H9 (cell line): ENCODE measurements around the gene VWA8. TPM values are rescaled to one million over a fixed set of nuclear protein-coding genes. Genes with fewer than 3 reads are reported as not detected.

Experiments
- DNase-seq: peaks from one replicate; pipeline ENCODE4 v3.0.0-alpha.2; 2017
- H2AFZ ChIP-seq: one replicate; pipeline ENCODE4 v1.6.1; 2013; ENCODE audit warnings: mild to moderate bottlenecking, low read length, control low read depth, moderate library complexity
- H2AK5ac ChIP-seq: 2 replicates; pipeline ENCODE4 v1.6.1; 2013; ENCODE audit warnings: low read length, control low read depth, mixed read lengths; ENCODE audit not compliant: insufficient read length
- H2BK120ac ChIP-seq: one replicate; pipeline ENCODE4 v1.6.1; 2013; ENCODE audit warnings: low read depth, mild to moderate bottlenecking, low read length, control low read depth, inconsistent platforms; ENCODE audit not compliant: poor library complexity, severe bottlenecking
- H2BK12ac ChIP-seq: 2 replicates; pipeline ENCODE4 v1.6.1; 2013; ENCODE audit warnings: low read length, control low read depth, mixed read lengths, low read depth; ENCODE audit not compliant: insufficient read length
- H2BK15ac ChIP-seq: 2 replicates; pipeline ENCODE4 v1.6.1; 2013; ENCODE audit warnings: low read depth, low read length, control low read depth
- H2BK20ac ChIP-seq: one replicate; pipeline ENCODE4 v1.6.1; 2013; ENCODE audit warnings: low read depth, mild to moderate bottlenecking, low read length, control low read depth, inconsistent platforms; ENCODE audit not compliant: poor library complexity, severe bottlenecking
- H2BK5ac ChIP-seq: 2 replicates; pipeline ENCODE4 v1.6.1; 2013; ENCODE audit warnings: low read length, control low read depth, mixed read lengths; ENCODE audit not compliant: insufficient read length
- H3K14ac ChIP-seq: 2 replicates; pipeline ENCODE4 v1.6.1; 2013; ENCODE audit warnings: low read length, control low read depth; ENCODE audit not compliant: insufficient read depth
- H3K18ac ChIP-seq: 2 replicates; pipeline ENCODE4 v1.6.1; 2013; ENCODE audit warnings: low read depth, mild to moderate bottlenecking, mixed read lengths, low read length, control low read depth; ENCODE audit not compliant: insufficient read length
- H3K23ac ChIP-seq: 2 replicates; pipeline ENCODE4 v1.6.1; 2013; ENCODE audit warnings: low read length, control low read depth, mixed read lengths, low read depth; ENCODE audit not compliant: insufficient read length
- H3K23me2 ChIP-seq: 2 replicates; pipeline ENCODE4 v1.6.1; 2013; ENCODE audit warnings: low read depth, mild to moderate bottlenecking, mixed read lengths, low read length, control low read depth; ENCODE audit not compliant: insufficient read length, poor library complexity, severe bottlenecking
- H3K27ac ChIP-seq: 2 replicates; pipeline ENCODE4 v1.5.1; 2013; ENCODE audit warnings: low read length, control low read depth, mixed read lengths, low read depth; ENCODE audit not compliant: insufficient read length
- H3K27me3 ChIP-seq: 2 replicates; pipeline ENCODE4 v1.6.1; 2013; ENCODE audit warnings: low read length, control low read depth, inconsistent platforms; ENCODE audit not compliant: insufficient read depth
- H3K4ac ChIP-seq: 2 replicates; pipeline ENCODE4 v1.6.1; 2013; ENCODE audit warnings: low read depth, mild to moderate bottlenecking, control low read depth, inconsistent platforms, low read length, moderate library complexity
- H3K4me1 ChIP-seq: 2 replicates; pipeline ENCODE4 v1.6.1; 2013; ENCODE audit warnings: low read length, control low read depth, inconsistent platforms; ENCODE audit not compliant: insufficient read depth
- H3K4me2 ChIP-seq: 2 replicates; pipeline ENCODE4 v1.6.1; 2013; ENCODE audit warnings: low read length, control low read depth, mixed read lengths; ENCODE audit not compliant: insufficient read length, insufficient read depth
- H3K56ac ChIP-seq: 2 replicates; pipeline ENCODE4 v1.6.1; 2013; ENCODE audit warnings: low read depth, mild to moderate bottlenecking, mixed read lengths, low read length, control low read depth; ENCODE audit not compliant: insufficient read length
- H3K79me1 ChIP-seq: 2 replicates; pipeline ENCODE4 v1.6.1; 2013; ENCODE audit warnings: low read depth, mild to moderate bottlenecking, moderate library complexity, low read length, control low read depth, inconsistent platforms; ENCODE audit not compliant: insufficient read depth, poor library complexity, severe bottlenecking
- H3K79me2 ChIP-seq: 2 replicates; pipeline ENCODE4 v1.6.1; 2013; ENCODE audit warnings: low read length, control low read depth, inconsistent platforms; ENCODE audit not compliant: insufficient read depth
- H3K9ac ChIP-seq: 2 replicates; pipeline ENCODE4 v1.6.1; 2013; ENCODE audit warnings: low read length, control low read depth, mixed read lengths; ENCODE audit not compliant: insufficient read length; ENCODE audit errors: extremely low read depth
- H3K9me3 ChIP-seq: one replicate; pipeline ENCODE4 v1.6.1; 2013; ENCODE audit warnings: low read depth, low read length, inconsistent platforms; ENCODE audit not compliant: control insufficient read depth
- H3T11ph ChIP-seq: one replicate; pipeline ENCODE4 v1.6.1; 2013; ENCODE audit warnings: mild to moderate bottlenecking, low read length, control low read depth, inconsistent platforms
- H4K20me1 ChIP-seq: one replicate; pipeline ENCODE4 v1.6.1; 2013; ENCODE audit not compliant: control insufficient read depth, insufficient read length, insufficient read depth
- H4K5ac ChIP-seq: 2 replicates; pipeline ENCODE4 v1.6.1; 2013; ENCODE audit warnings: low read depth, mild to moderate bottlenecking, mixed read lengths, low read length, control low read depth; ENCODE audit not compliant: insufficient read length
- H4K8ac ChIP-seq: replicated peaks from 2 replicates; pipeline ENCODE4 v1.6.1; 2013; ENCODE audit warnings: low read length, control low read depth, mixed read lengths, low read depth; ENCODE audit not compliant: insufficient read length
- H4K91ac ChIP-seq: 2 replicates; pipeline ENCODE4 v1.6.1; 2013; ENCODE audit warnings: low read depth, mild to moderate bottlenecking, moderate library complexity, mixed read lengths, low read length, control low read depth; ENCODE audit not compliant: insufficient read length
- H3K27ac Mint-ChIP-seq, 3 experiments: 2 replicates in 2 of 3; 3 replicates in 1 of 3; pipeline ENCODE4 v1.8.0; 2020 to 2021; ENCODE audit warnings: mixed read lengths in 3 of 3, mild to moderate bottlenecking in 1 of 3, moderate library complexity in 1 of 3
- H3K27me3 Mint-ChIP-seq: 2 replicates; pipeline ENCODE4 v1.8.0; 2021; ENCODE audit warnings: low read depth, mild to moderate bottlenecking, moderate library complexity, mixed read lengths
- H3K36me3 Mint-ChIP-seq, 3 experiments: 2 replicates in 2 of 3; 3 replicates in 1 of 3; pipeline ENCODE4 v1.8.0; 2020 to 2021; ENCODE audit warnings: low read depth in 3 of 3, mixed read lengths in 3 of 3; ENCODE audit not compliant: insufficient read depth in 1 of 3
- H3K4me1 Mint-ChIP-seq, 2 experiments: 2 replicates each; pipeline ENCODE4 v1.8.0; 2020; ENCODE audit warnings: mixed read lengths in 2 of 2
- H3K4me3 Mint-ChIP-seq, 2 experiments: 2 replicates in 1 of 2; 3 replicates in 1 of 2; pipeline ENCODE4 v1.8.0; 2020 to 2021; ENCODE audit warnings: mild to moderate bottlenecking in 2 of 2, mixed read lengths in 2 of 2, moderate library complexity in 1 of 2
- H3K9me3 Mint-ChIP-seq, 2 experiments: 2 replicates in 1 of 2; 3 replicates in 1 of 2; pipeline ENCODE4 v1.8.0; 2020; ENCODE audit warnings: mild to moderate bottlenecking in 2 of 2, mixed read lengths in 2 of 2, moderate library complexity in 1 of 2
- CTCF ChIP-seq: fragments of 200-600 bp; sonication (generic); conservative IDR thresholded peaks from 3 replicates; pipeline ENCODE4 v1.8.0; 2021; ENCODE audit warnings: antibody characterized with exemption, mild to moderate bottlenecking
- total RNA-seq: library from RNA; stranded (reverse); gene quantifications from 2 replicates; pipeline ENCODE4 v1.2.1, GENCODE V29; 2021

Gene VWA8
- total RNA-seq, 1 experiment from 2014 or later, result 17.4 TPM

- H2BK12ac ChIP-seq, result no peak overlapping the region
- no peak for TF ChIP-seq CTCF
- H3K23me2 ChIP-seq, result no peaks in the 10 kb centered on the region
- H3K79me1 ChIP-seq, result no peaks in the 10 kb centered on the region
- no peak overlapping the region for H3K4ac ChIP-seq
- H3K14ac ChIP-seq, result no peak overlapping the region
- no peaks in the 10 kb centered on the region for H3K9me3 Mint-ChIP-seq
- H3K27me3 ChIP-seq, result no peaks in the 10 kb centered on the region
- H3K18ac ChIP-seq, result no peak overlapping the region
- H4K20me1 ChIP-seq, result no peaks in the 10 kb centered on the region
- no peak overlapping the region for H4K8ac ChIP-seq
- H3K4me1 Mint-ChIP-seq, result peaks cover 32 to 34% of the 10 kb centered on the region in 2 experiments
- no peak overlapping the region for H2BK120ac ChIP-seq
- H3K27ac ChIP-seq, result no peak overlapping the region
- H3K9ac ChIP-seq, result no peak overlapping the region
- no peaks in the 10 kb centered on the region for H3K27me3 Mint-ChIP-seq
- no peaks in the 10 kb centered on the region for H3K9me3 ChIP-seq
- no peak overlapping the region for H2AK5ac ChIP-seq
- H3K4me1 ChIP-seq, result peaks cover 5% of the 10 kb centered on the region; the same call in 1 of the 2 replicates
- no peaks in the 10 kb centered on the region for H3K79me2 ChIP-seq
- H3T11ph ChIP-seq, result no peak overlapping the region
- no peak overlapping the region for H2BK5ac ChIP-seq
- peaks cover 0 to 4% (median 0%) of the 10 kb centered on the region in 3 experiments; a peak in 2 of 7 replicates for H3K36me3 Mint-ChIP-seq
- no peak overlapping the region for H4K5ac ChIP-seq
- no peak overlapping the region; a peak in 1 of 5 replicates for H3K4me3 Mint-ChIP-seq
- H2BK20ac ChIP-seq, result no peak overlapping the region
- no peak overlapping the region for H3K23ac ChIP-seq
- no peak for DNase-seq
- H3K27ac Mint-ChIP-seq, result peak overlapping the region; percentile 29 to 63 (median 34); a peak in 5 of 7 replicates
- H3K4me2 ChIP-seq, result no peak overlapping the region
- H4K91ac ChIP-seq, result no peak overlapping the region
- no peak overlapping the region for H3K56ac ChIP-seq
- H2BK15ac ChIP-seq, result no peak overlapping the region
- H2AFZ ChIP-seq, result no peak overlapping the region
These were observed 264.5 kb downstream of the VWA8 start for GRCh38 chr13:41696163-41697003.
